ENCODE results near the gene JARID2. TPM values are rescaled to one million over a fixed set of nuclear protein-coding genes. Genes with fewer than 3 reads are reported as not detected.

The JARID2 gene
- polyA plus RNA-seq, 1 donor (not counting 4 experiments of a cell fraction or from before 2014, with no cell fraction given): 11.0 TPM

- no peak for TF ChIP-seq EZH2 (IDR thresholded peaks at IDR 0.05; ENCODE audit: low read length)
- TF ChIP-seq CTCF (optimal IDR thresholded peaks at IDR 0.05 in 1 of 3, IDR thresholded peaks at IDR 0.05 in 1 of 3, conservative IDR thresholded peaks at IDR 0.05 in 1 of 3; ENCODE audit: extremely low read depth in 1 of 3, insufficient read depth in 2 of 3, low read length in 3 of 3): no peak
- Histone ChIP-seq H3K4me2 (ENCODE audit: control insufficient read depth, extremely low read depth, insufficient read depth, low read depth, low read length) (no peak overlapping the region), H4K20me1 (ENCODE audit: control insufficient read depth, extremely low read depth, insufficient read depth, low read length) (peaks cover 3% of the 10 kb centered on the region), H3K4me3 (ENCODE audit: control insufficient read depth in 2 of 3, extremely low read depth in 1 of 3, insufficient read depth in 2 of 3, low read depth in 1 of 3, low read length in 3 of 3) (no peak overlapping the region), H3K9ac (ENCODE audit: control insufficient read depth, extremely low read depth, insufficient read depth, low read length) (no peak overlapping the region), H2AFZ (ENCODE audit: control insufficient read depth, low read length) (no peak overlapping the region), H3K4me1 (ENCODE audit: control insufficient read depth, extremely low read depth, insufficient read depth, low read length) (peaks cover 18% of the 10 kb centered on the region), H3K27me3 (ENCODE audit: control insufficient read depth, extremely low read depth, insufficient read depth, low read length) (no peaks in the 10 kb centered on the region), H3K9me3 (ENCODE audit: control insufficient read depth, low read depth, low read length) (no peaks in the 10 kb centered on the region), H3K27ac (ENCODE audit: control insufficient read depth, insufficient read depth, low read length) (no peak overlapping the region), H3K36me3 (ENCODE audit: control insufficient read depth in 2 of 2, extremely low read depth in 1 of 2, insufficient read depth in 2 of 2, low read length in 2 of 2) (no peaks in the 10 kb centered on the region), H3K9me1 (ENCODE audit: control insufficient read depth, extremely low read depth, insufficient read depth, low read length) (peaks cover 4% of the 10 kb centered on the region), H3K79me2 (ENCODE audit: control insufficient read depth, insufficient read depth, low read length) (peaks cover 90% of the 10 kb centered on the region)
- dilution Hi-C loops (cut with MboI; ENCODE audit: extremely low pct_ligation_motif_present, low sequenced_read_pairs): no loop called here
- no peak for FAIRE-seq
- no peak for DNase-seq (ENCODE audit: low read depth, low spot score)
These were observed 34.2 kb downstream of the JARID2 start for GRCh38 chr6:15280028-15280427.

GRCh38 chr6:15280961-15281360 is 35.1 kb downstream of the JARID2 start:
- dilution Hi-C loops (cut with MboI; ENCODE audit: extremely low pct_ligation_motif_present, low sequenced_read_pairs): no loop called here
- no peak overlapping the region for H2AFZ ChIP-seq (ENCODE audit: control insufficient read depth, low read length)
- DNase-seq (ENCODE audit: low read depth, low spot score) (no peak), FAIRE-seq (no peak)
- no peak overlapping the region for H3K4me3 ChIP-seq (ENCODE audit: control insufficient read depth in 2 of 3, extremely low read depth in 1 of 3, insufficient read depth in 2 of 3, low read depth in 1 of 3, low read length in 3 of 3)
- no peaks in the 10 kb centered on the region for H4K20me1 ChIP-seq (ENCODE audit: control insufficient read depth, extremely low read depth, insufficient read depth, low read length)
- no peak overlapping the region for H3K4me2 ChIP-seq (ENCODE audit: control insufficient read depth, extremely low read depth, insufficient read depth, low read depth, low read length)
- H3K36me3 ChIP-seq (ENCODE audit: control insufficient read depth in 2 of 2, extremely low read depth in 1 of 2, insufficient read depth in 2 of 2, low read length in 2 of 2): no peaks in the 10 kb centered on the region
- H3K79me2 ChIP-seq (ENCODE audit: control insufficient read depth, insufficient read depth, low read length): peaks cover 91% of the 10 kb centered on the region
- peaks cover 18% of the 10 kb centered on the region for H3K4me1 ChIP-seq (ENCODE audit: control insufficient read depth, extremely low read depth, insufficient read depth, low read length)
- H3K9me3 ChIP-seq (ENCODE audit: control insufficient read depth, low read depth, low read length): no peaks in the 10 kb centered on the region
- no peaks in the 10 kb centered on the region for H3K27me3 ChIP-seq (ENCODE audit: control insufficient read depth, extremely low read depth, insufficient read depth, low read length)
- TF ChIP-seq CTCF (optimal IDR thresholded peaks at IDR 0.05 in 1 of 3, IDR thresholded peaks at IDR 0.05 in 1 of 3, conservative IDR thresholded peaks at IDR 0.05 in 1 of 3; ENCODE audit: extremely low read depth in 1 of 3, insufficient read depth in 2 of 3, low read length in 3 of 3) (no peak), EZH2 (IDR thresholded peaks at IDR 0.05; ENCODE audit: low read length) (no peak)
- H3K27ac ChIP-seq (ENCODE audit: control insufficient read depth, insufficient read depth, low read length): no peak overlapping the region
- H3K9me1 ChIP-seq (ENCODE audit: control insufficient read depth, extremely low read depth, insufficient read depth, low read length): peaks cover 4% of the 10 kb centered on the region
- H3K9ac ChIP-seq (ENCODE audit: control insufficient read depth, extremely low read depth, insufficient read depth, low read length): no peak overlapping the region

All from keratinocyte (primary cell).